ENCODE data around the gene UFL1.

DNA sequence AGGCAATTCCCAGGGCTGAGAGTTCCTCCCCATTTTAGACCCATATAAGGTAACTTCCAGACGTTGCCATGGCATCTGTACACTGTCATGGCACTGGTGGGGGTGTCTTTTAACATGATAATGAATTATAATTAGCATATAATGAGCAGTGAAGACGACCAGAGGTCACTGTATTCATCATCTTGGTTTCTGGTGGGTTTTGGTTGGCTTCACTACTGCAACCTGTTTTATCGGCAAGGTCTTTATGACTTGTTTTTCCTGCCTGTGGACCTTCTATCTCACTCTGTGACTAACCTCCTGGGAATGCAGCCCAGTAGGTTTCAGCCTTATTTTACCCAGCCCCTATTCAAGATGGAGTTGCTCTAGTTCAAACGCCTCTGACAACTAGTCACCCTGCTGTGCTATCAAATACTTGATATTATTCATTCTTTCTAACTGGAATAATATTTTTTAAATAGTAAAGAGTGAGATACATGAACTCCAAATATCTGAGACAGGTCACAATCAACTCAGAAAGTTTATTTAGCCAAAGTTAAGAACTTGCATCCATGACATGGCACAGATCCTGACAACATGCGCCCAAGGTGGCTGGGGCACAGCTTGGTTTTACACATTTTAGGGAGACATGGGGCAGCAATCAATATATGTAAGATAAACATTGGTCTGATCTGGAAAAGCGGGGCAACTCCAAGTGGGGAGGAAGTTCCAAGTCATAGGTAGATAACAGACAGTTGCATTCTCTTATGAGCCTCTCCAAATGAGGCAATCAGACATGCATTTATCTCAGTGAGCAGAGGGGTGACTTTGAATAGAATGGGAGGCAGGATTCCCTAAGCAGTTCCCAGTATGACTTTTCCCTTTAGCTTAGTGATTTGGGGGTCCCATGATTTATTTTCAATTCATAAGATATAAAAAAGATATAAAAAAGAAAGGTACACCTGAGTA is 1.2 kb upstream of the UFL1 start:
- no peak for TF ChIP-seq RAD21 (IDR thresholded peaks at IDR 0.05; ENCODE audit: low read length)
- no peak for TF ChIP-seq SIN3A (IDR thresholded peaks at IDR 0.05; ENCODE audit: borderline replicate concordance, low read depth, low read length)
- TF ChIP-seq, protein P1, sequence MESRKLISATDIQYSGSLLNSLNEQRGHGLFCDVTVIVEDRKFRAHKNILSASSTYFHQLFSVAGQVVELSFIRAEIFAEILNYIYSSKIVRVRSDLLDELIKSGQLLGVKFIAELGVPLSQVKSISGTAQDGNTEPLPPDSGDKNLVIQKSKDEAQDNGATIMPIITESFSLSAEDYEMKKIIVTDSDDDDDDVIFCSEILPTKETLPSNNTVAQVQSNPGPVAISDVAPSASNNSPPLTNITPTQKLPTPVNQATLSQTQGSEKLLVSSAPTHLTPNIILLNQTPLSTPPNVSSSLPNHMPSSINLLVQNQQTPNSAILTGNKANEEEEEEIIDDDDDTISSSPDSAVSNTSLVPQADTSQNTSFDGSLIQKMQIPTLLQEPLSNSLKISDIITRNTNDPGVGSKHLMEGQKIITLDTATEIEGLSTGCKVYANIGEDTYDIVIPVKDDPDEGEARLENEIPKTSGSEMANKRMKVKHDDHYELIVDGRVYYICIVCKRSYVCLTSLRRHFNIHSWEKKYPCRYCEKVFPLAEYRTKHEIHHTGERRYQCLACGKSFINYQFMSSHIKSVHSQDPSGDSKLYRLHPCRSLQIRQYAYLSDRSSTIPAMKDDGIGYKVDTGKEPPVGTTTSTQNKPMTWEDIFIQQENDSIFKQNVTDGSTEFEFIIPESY (IDR thresholded peaks at IDR 0.05; ENCODE audit: borderline replicate concordance, low read depth), result no peak
- no peak for TF ChIP-seq RCOR1 (IDR thresholded peaks at IDR 0.05; ENCODE audit: low read length)
- no peak for TF ChIP-seq GABPA (IDR thresholded peaks at IDR 0.05; ENCODE audit: low read depth)
- TF ChIP-seq, protein P2, sequence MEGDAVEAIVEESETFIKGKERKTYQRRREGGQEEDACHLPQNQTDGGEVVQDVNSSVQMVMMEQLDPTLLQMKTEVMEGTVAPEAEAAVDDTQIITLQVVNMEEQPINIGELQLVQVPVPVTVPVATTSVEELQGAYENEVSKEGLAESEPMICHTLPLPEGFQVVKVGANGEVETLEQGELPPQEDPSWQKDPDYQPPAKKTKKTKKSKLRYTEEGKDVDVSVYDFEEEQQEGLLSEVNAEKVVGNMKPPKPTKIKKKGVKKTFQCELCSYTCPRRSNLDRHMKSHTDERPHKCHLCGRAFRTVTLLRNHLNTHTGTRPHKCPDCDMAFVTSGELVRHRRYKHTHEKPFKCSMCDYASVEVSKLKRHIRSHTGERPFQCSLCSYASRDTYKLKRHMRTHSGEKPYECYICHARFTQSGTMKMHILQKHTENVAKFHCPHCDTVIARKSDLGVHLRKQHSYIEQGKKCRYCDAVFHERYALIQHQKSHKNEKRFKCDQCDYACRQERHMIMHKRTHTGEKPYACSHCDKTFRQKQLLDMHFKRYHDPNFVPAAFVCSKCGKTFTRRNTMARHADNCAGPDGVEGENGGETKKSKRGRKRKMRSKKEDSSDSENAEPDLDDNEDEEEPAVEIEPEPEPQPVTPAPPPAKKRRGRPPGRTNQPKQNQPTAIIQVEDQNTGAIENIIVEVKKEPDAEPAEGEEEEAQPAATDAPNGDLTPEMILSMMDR (IDR thresholded peaks at IDR 0.05), result no peak

All from SK-N-SH (cell line).